Activated CD4-positive, alpha-beta T cell treated with anti-CD3 and anti-CD28 coated beads for 36 hours (primary cell): ENCODE measurements around the gene TOX3. TPM values are rescaled to one million over a fixed set of nuclear protein-coding genes. Genes with fewer than 3 reads are reported as not detected.

Source experiments
- ATAC-seq: fragments of 200-7000 bp; cut with Tn5 transposase; one replicate; pipeline ENCODE4 v1.10.0; 2021; ENCODE audit warnings: mild to moderate bottlenecking, moderate library complexity
- CTCF ChIA-PET: fragments of 350-600 bp; sonication (Branson Sonifier 250); formaldehyde crosslinking; loops from one replicate; lab custom pipeline; 2021; ENCODE audit warnings: antibody characterized with exemption; lab: Charles Lee
- POLR2A ChIA-PET: fragments of 350-600 bp; sonication (Branson Sonifier 250); formaldehyde crosslinking; loops from one replicate; lab custom pipeline; 2021; ENCODE audit warnings: antibody characterized with exemption, inconsistent platforms; lab: Charles Lee
- DNase-seq: peaks from one replicate; pipeline ENCODE4 v3.0.0-alpha.2; 2020
- H3K27ac Mint-ChIP-seq: one replicate; pipeline ENCODE4 v1.8.0; 2021; ENCODE audit warnings: mixed read lengths
- H3K27me3 Mint-ChIP-seq: one replicate; pipeline ENCODE4 v1.8.0; 2021; ENCODE audit warnings: mixed read lengths
- H3K36me3 Mint-ChIP-seq: one replicate; pipeline ENCODE4 v1.8.0; 2021; ENCODE audit warnings: low read depth, mixed read lengths
- H3K4me1 Mint-ChIP-seq: one replicate; pipeline ENCODE4 v1.8.0; 2021; ENCODE audit warnings: mixed read lengths
- H3K4me3 Mint-ChIP-seq: one replicate; pipeline ENCODE4 v1.8.0; 2021; ENCODE audit warnings: mild to moderate bottlenecking, moderate library complexity, mixed read lengths
- H3K9me3 Mint-ChIP-seq: one replicate; pipeline ENCODE4 v1.8.0; 2021; ENCODE audit warnings: low read depth, mixed read lengths
- intact Hi-C, 2 experiments: fragments of 100-400 bp; cut with DNase I in 1 of 2; cut with micrococcal nuclease in 1 of 2; formaldehyde crosslinking; loops; one replicate each; pipeline versions ENCODE4 v1.14.2 to v1.15.1; 2022 to 2024; cut with DNase I, micrococcal nuclease
- total RNA-seq, 2 experiments: library from RNA; stranded (reverse); gene quantifications; one replicate each; pipeline ENCODE4 v1.2.3, GENCODE V29; 2021

Gene TOX3
- total RNA-seq, 2 experiments from 2014 or later = not detected

- ChIA-PET POLR2A (no interaction called here), CTCF (no interaction called here)
- Mint-ChIP-seq H3K36me3 (no peaks in the 10 kb centered on the region), H3K27ac (no peak overlapping the region), H3K9me3 (peaks cover 4% of the 10 kb centered on the region), H3K4me3 (no peak overlapping the region), H3K27me3 (peaks cover 1% of the 10 kb centered on the region), H3K4me1 (no peaks in the 10 kb centered on the region)
- no peak for ATAC-seq
- DNase-seq = no peak
- intact Hi-C loops = no loop called here
Observed at GRCh38 chr16:52561910-52562741, 15.2 kb upstream of the TOX3 start.

- intact Hi-C loops = loop anchor here in 1 of 2 experiments (5.0 kb wide), 1 partner anchor 366 kb away; no protein-coding TSS in a partner anchor
- CTCF ChIA-PET = interaction anchor here (0.7 kb wide), 1 partner anchor 1626 kb away, joined by 3 read pairs; no protein-coding TSS in a partner anchor
- H3K4me3 Mint-ChIP-seq = no peak overlapping the region
Observed at GRCh38 chr16:52558448-52558847, 11.5 kb upstream of the TOX3 start.

GRCh38 chr16:52557236-52557635, 10.3 kb upstream of the TOX3 start:
- DNase-seq (no peak), ATAC-seq (no peak)
- ChIA-PET POLR2A (no interaction called here), CTCF (no interaction called here)
- no peak overlapping the region for H3K27ac Mint-ChIP-seq
- H3K9me3 Mint-ChIP-seq = peaks cover 6% of the 10 kb centered on the region
- no peaks in the 10 kb centered on the region for H3K4me1 Mint-ChIP-seq
- peaks cover 9% of the 10 kb centered on the region for H3K27me3 Mint-ChIP-seq
- intact Hi-C loops = loop anchor here in 1 of 2 experiments (5.0 kb wide), 1 partner anchor 365 kb away; no protein-coding TSS in a partner anchor
- no peaks in the 10 kb centered on the region for H3K36me3 Mint-ChIP-seq
- no peak overlapping the region for H3K4me3 Mint-ChIP-seq

More at GRCh38 chr16:52558448-52558847, 11.5 kb upstream of the TOX3 start:
- POLR2A ChIA-PET = no interaction called here
- no peaks in the 10 kb centered on the region for H3K36me3 Mint-ChIP-seq
- peaks cover 6% of the 10 kb centered on the region for H3K9me3 Mint-ChIP-seq
- no peak for DNase-seq
- H3K27me3 Mint-ChIP-seq = peaks cover 9% of the 10 kb centered on the region
- no peaks in the 10 kb centered on the region for H3K4me1 Mint-ChIP-seq
- H3K27ac Mint-ChIP-seq = no peak overlapping the region
- no peak for ATAC-seq

GRCh38 chr16:52556083-52556482, 9.1 kb upstream of the TOX3 start:
- Mint-ChIP-seq H3K36me3 (no peaks in the 10 kb centered on the region), H3K9me3 (peaks cover 6% of the 10 kb centered on the region)

GRCh38 chr16:52555572-52555971, 8.6 kb upstream of the TOX3 start:
- ATAC-seq = no peak
- CTCF ChIA-PET = no interaction called here
- Mint-ChIP-seq H3K27ac (no peak overlapping the region), H3K4me1 (no peaks in the 10 kb centered on the region), H3K27me3 (peaks cover 10% of the 10 kb centered on the region), H3K4me3 (no peak overlapping the region), H3K9me3 (peaks cover 6% of the 10 kb centered on the region), H3K36me3 (no peaks in the 10 kb centered on the region)
- intact Hi-C loops = loop anchor here in 1 of 2 experiments (5.0 kb wide), 1 partner anchor 363 kb away; no protein-coding TSS in a partner anchor
- POLR2A ChIA-PET = no interaction called here
- DNase-seq = no peak

More at GRCh38 chr16:52556083-52556482, 9.1 kb upstream of the TOX3 start:
- H3K4me1 Mint-ChIP-seq = no peaks in the 10 kb centered on the region
- peaks cover 9% of the 10 kb centered on the region for H3K27me3 Mint-ChIP-seq
- H3K4me3 Mint-ChIP-seq = no peak overlapping the region
- ATAC-seq = no peak
- CTCF ChIA-PET = no interaction called here
- POLR2A ChIA-PET = no interaction called here
- no peak overlapping the region for H3K27ac Mint-ChIP-seq
- intact Hi-C loops = loop anchor here in 1 of 2 experiments (5.0 kb wide), 1 partner anchor 364 kb away; no protein-coding TSS in a partner anchor
- DNase-seq = no peak

GRCh38 chr16:52554334-52554733, 7.4 kb upstream of the TOX3 start:
- Mint-ChIP-seq H3K4me1 (no peaks in the 10 kb centered on the region), H3K4me3 (no peak overlapping the region), H3K27me3 (peaks cover 14% of the 10 kb centered on the region), H3K9me3 (peaks cover 6% of the 10 kb centered on the region), H3K36me3 (no peaks in the 10 kb centered on the region), H3K27ac (no peak overlapping the region)
- ChIA-PET CTCF (no interaction called here), POLR2A (no interaction called here)
- ATAC-seq (no peak), DNase-seq (no peak)
- intact Hi-C loops = no loop called here

GRCh38 chr16:52553322-52553721, 6.4 kb upstream of the TOX3 start:
- CTCF ChIA-PET = interaction anchor here (0.7 kb wide), 1 partner anchor 1941 kb away, joined by 3 read pairs; no protein-coding TSS in a partner anchor
- H3K4me1 Mint-ChIP-seq = no peaks in the 10 kb centered on the region
- no peak overlapping the region for H3K27ac Mint-ChIP-seq
- POLR2A ChIA-PET = no interaction called here
- H3K4me3 Mint-ChIP-seq = no peak overlapping the region
- H3K36me3 Mint-ChIP-seq = no peaks in the 10 kb centered on the region
- intact Hi-C loops = no loop called here
- peaks cover 4% of the 10 kb centered on the region for H3K9me3 Mint-ChIP-seq
- DNase-seq (no peak), ATAC-seq (no peak)
- H3K27me3 Mint-ChIP-seq = peaks cover 23% of the 10 kb centered on the region

GRCh38 chr16:52552643-52553042, 5.7 kb upstream of the TOX3 start:
- DNase-seq (no peak), ATAC-seq (no peak)
- peaks cover 4% of the 10 kb centered on the region for H3K9me3 Mint-ChIP-seq
- no peak overlapping the region for H3K27ac Mint-ChIP-seq
- H3K4me3 Mint-ChIP-seq = no peak overlapping the region
- H3K4me1 Mint-ChIP-seq = peaks cover 1% of the 10 kb centered on the region
- H3K27me3 Mint-ChIP-seq = peaks cover 27% of the 10 kb centered on the region
- ChIA-PET CTCF (interaction anchor here (0.7 kb wide), 1 partner anchor 1942 kb away, joined by 3 read pairs; no protein-coding TSS in a partner anchor), POLR2A (no interaction called here)
- H3K36me3 Mint-ChIP-seq = no peaks in the 10 kb centered on the region
- intact Hi-C loops = no loop called here

- Mint-ChIP-seq H3K27me3 (peaks cover 35% of the 10 kb centered on the region), H3K27ac (no peak overlapping the region), H3K4me3 (no peak overlapping the region), H3K36me3 (no peaks in the 10 kb centered on the region), H3K4me1 (peaks cover 4% of the 10 kb centered on the region), H3K9me3 (peaks cover 4% of the 10 kb centered on the region)
- intact Hi-C loops = no loop called here
- CTCF ChIA-PET = interaction anchor here (0.9 to 2.0 kb wide), 2 partner anchors 20 to 120 kb away, joined by 3 to 5 read pairs; no protein-coding TSS in a partner anchor
- ATAC-seq (no peak), DNase-seq (no peak)
- POLR2A ChIA-PET = no interaction called here
Observed at GRCh38 chr16:52549011-52549692, 2.2 kb upstream of the TOX3 start.

- no peak for DNase-seq
- Mint-ChIP-seq H3K36me3 (no peaks in the 10 kb centered on the region), H3K4me3 (no peak overlapping the region), H3K9me3 (no peaks in the 10 kb centered on the region), H3K27me3 (peaks cover 36% of the 10 kb centered on the region), H3K4me1 (peaks cover 4% of the 10 kb centered on the region), H3K27ac (no peak overlapping the region)
- ChIA-PET POLR2A (no interaction called here), CTCF (interaction anchor here (2.0 kb wide), 1 partner anchor 19 kb away, joined by 5 read pairs; no protein-coding TSS in a partner anchor)
- intact Hi-C loops = no loop called here
- no peak for ATAC-seq
Observed at GRCh38 chr16:52548261-52549010, 1.5 kb upstream of the TOX3 start.

GRCh38 chr16:52547834-52548215, 882 bp upstream of the TOX3 start:
- ChIA-PET POLR2A (no interaction called here), CTCF (interaction anchor here (2.0 kb wide), 1 partner anchor 19 kb away, joined by 5 read pairs; no protein-coding TSS in a partner anchor)
- ATAC-seq = no peak
- no peak overlapping the region for H3K27ac Mint-ChIP-seq
- H3K36me3 Mint-ChIP-seq = no peaks in the 10 kb centered on the region
- peaks cover 36% of the 10 kb centered on the region for H3K27me3 Mint-ChIP-seq
- intact Hi-C loops = no loop called here
- H3K4me1 Mint-ChIP-seq = peaks cover 4% of the 10 kb centered on the region
- H3K9me3 Mint-ChIP-seq = no peaks in the 10 kb centered on the region
- no peak overlapping the region for H3K4me3 Mint-ChIP-seq
- no peak for DNase-seq
